Jurkat, Clone E6-1 (cell line): ENCODE measurements around the gene PPP1CA.
"Not testable (repeated sequence)": the region's sequence is repeated elsewhere in the genome, so short reads cannot be mapped to it uniquely, and the experiment has no call there.

Experiments
- DNase-seq: peaks from one replicate; pipeline ENCODE4 v3.0.0-alpha.2; 2011; ENCODE audit warnings: low read depth, low spot score
- H3K4me3 ChIP-seq: 2 replicates; pipeline ENCODE4 v1.5.1; 2011; ENCODE audit warnings: mild to moderate bottlenecking, low read length, control low read depth, moderate library complexity

Gene PPP1CA

GRCh38 chr11:67435727-67436458 lies 34.2 kb upstream of the PPP1CA start:
- DNase-seq: no peak
- peak overlapping the region; percentile 93 for H3K4me3 ChIP-seq

DNA sequence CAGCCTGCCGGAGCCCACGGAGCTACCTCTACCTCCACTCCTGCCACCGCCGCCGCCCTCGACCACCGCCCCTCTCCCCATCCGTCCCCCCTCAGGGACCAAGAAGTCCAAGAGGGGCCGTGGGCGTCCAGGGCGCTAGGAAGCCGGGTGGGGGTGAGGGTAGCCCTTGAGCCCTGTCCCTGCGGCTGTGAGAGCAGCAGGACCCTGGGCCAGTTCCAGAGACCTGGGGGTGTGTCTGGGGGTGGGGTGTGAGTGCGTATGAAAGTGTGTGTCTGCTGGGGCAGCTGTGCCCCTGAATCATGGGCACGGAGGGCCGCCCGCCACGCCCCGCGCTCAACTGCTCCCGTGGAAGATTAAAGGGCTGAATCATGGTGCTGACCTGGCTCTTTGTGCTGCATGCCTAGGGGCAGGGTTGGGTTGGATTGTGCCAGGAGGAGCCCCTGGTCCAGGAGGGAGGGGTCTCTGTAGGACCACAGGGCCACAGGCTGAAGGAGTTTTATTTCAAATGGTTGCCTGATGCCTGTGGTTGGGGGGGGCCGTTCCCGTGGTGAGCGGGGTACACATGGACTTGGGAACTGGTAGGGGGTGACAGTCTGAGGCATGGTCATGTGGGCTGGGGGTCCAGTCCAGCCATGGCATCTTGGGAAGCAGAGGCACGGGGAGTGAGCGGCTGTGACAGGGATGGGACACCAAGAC lies 33.5 kb upstream of the PPP1CA start:
- no peak overlapping the region for H3K4me3 ChIP-seq
- DNase-seq: no peak

GRCh38 chr11:67434395-67434881 lies 32.8 kb upstream of the PPP1CA start:
- no peak for DNase-seq
- no peak overlapping the region for H3K4me3 ChIP-seq

DNA sequence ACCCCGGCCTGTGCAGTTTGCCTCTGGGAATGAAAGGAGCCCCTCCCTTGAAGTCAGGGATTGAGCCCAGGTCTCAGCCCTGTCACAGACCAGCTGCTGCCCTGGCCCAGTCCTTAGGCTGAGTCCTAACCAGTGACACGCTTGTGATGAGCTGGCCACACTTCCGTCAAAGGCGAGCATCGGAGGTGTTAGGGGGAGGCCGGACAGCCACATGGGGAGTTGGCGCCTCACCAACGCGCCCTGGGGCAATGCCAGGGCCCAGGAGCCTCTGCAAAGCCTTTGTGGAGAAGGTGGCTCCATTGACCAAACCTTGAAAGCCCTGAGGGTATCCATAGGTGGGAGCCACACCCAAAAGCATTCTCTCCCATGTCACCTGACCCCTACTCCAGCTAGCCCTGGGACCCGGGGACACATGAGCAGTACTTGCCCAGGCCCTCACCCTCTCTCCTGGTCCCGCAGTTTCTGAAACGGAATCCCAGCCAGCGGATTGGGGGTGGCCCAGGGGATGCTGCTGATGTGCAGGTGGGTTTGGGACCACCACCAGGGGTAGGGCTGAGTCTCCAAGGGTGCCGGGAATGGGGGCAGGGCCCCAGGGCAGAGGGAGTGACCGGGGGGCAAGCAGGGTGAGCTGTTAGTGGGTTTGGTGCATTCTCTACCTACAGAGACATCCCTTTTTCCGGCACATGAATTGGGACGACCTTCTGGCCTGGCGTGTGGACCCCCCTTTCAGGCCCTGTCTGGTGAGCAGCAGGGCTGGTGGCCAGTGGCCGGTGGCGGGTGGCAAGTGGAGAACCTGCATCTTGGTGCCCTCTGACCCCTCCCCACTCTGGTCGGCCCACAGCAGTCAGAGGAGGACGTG lies 32.1 kb upstream of the PPP1CA start:
- H3K4me3 ChIP-seq: no peak overlapping the region
- DNase-seq: no peak

DNA sequence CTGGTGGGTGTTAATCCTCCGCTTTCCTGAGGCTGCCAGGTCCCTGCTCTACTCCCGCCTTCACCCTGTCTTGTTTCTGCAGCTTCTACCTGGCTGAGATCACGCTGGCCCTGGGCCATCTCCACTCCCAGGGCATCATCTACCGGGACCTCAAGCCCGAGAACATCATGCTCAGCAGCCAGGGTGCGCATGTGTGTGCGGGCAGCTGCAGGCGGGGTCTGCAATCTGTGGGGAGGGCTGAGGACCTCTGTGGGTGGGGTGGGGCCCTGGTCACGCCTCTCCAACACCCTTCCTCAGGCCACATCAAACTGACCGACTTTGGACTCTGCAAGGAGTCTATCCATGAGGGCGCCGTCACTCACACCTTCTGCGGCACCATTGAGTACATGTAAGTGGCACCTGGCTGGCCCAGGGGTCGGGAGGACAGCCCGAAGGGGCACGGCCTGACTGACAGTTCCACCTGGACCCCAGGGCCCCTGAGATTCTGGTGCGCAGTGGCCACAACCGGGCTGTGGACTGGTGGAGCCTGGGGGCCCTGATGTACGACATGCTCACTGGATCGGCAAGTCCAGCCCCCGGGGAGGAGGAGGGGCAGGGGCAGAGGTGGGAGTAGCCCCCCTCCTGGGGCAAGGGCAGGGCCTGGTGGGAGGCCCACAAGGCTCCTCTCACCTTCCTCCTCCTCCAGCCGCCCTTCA lies 31.1 kb upstream of the PPP1CA start:
- no peak overlapping the region for H3K4me3 ChIP-seq
- DNase-seq: no peak

DNA sequence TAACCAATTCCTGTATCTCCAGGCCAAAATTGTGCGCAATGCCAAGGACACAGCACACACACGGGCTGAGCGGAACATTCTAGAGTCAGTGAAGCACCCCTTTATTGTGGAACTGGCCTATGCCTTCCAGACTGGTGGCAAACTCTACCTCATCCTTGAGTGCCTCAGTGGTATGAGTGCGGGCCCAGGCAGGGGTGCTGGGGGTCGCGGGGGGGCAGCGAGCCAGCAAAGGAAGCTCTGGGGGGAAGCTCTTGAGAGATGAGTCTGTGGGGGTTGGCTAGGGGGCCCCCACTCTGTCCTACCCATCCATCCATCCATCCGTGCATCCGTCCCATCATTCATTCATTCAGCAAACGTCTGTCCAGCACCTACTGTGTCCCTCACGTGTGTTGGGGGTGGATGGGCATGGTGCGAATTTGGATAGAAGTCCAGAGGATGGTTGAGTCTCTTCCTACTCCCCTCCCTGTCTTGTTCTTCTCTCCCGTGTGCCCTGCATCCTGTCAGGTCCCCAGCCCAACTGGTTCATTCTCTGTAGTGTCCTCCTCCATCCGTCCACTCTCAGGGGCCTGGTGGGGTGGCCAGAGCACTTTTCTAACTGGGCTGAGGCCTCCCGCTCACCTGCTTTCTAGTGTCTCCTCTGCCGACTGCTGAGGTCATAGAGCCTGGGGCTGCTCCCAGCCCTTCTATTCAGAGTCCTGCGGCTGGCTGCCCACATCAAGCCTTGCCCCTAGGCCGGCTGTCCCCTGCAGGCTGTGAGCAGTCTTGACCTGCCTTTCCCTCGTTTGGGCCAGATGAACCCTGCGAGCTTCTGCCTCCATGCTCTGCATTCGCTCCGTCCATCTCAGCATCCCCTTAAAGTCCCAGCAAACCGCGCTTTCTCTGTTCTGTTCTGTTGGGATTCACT lies 29.9 kb upstream of the PPP1CA start:
- H3K4me3 ChIP-seq: no peak overlapping the region
- DNase-seq: no peak

DNA sequence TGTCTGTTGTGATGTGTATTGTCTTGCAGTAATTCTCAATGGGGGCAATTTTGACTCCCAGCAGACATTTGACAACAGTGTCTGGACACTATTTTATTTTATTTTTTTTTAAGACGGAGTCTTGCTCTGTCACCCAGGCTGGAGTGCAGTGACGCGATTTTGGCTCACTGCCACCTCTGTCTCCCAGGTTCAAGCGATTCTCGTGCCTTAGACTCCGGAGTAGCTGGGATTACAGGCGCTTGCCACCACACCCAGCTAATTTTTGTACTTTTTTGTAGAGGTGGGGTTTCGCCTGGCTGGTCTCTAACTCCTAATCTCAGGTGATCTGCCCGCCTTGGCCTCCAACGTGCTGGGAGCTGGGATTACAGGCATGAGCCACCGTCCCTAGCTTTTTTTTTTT lies 28.1 kb upstream of the PPP1CA start:
- no peak overlapping the region for H3K4me3 ChIP-seq
- no peak for DNase-seq

- no peak for DNase-seq
- peak overlapping the region; percentile 100 for H3K4me3 ChIP-seq
Measured at GRCh38 chr11:67429038-67429668, 27.5 kb upstream of the PPP1CA start.

GRCh38 chr11:67428052-67429001 lies 26.7 kb upstream of the PPP1CA start, which contains the start of gene RPS6KB2:
Gene RPS6KB2 (plus strand): TSS chr11:67428494. CDS start chr11:67428546, 52 bp downstream.
- H3K4me3 ChIP-seq: peak within 1 kb of the TSS; percentile 100
- DNase-seq: peak; percentile 97

GRCh38 chr11:67427364-67427859 lies 25.8 kb upstream of the PPP1CA start:
- H3K4me3 ChIP-seq: peak overlapping the region; percentile 100
- DNase-seq: not testable (repeated sequence)

- DNase-seq: no peak
- no peak overlapping the region for H3K4me3 ChIP-seq
Measured at GRCh38 chr11:67423891-67424613, 22.4 kb upstream of the PPP1CA start.

DNA sequence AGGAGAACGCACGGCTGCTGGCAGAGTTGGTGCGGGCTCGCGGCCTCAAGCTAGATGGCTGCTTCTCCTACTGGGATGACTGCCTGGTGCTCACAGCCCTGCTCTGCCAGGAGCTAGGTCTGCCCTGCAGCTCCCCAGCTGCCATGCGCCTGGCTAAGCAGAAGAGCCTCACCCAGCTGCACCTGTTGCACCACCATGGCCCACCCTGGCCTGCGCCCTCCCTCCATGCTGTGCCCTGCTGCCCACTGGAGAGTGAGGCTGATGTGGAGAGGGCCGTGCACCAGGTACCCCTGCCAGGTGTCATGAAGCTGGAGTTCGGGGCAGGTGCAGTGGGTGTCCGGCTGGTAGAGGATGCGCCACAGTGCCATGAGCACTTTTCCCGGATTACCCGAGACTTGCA lies 21.8 kb upstream of the PPP1CA start:
- H3K4me3 ChIP-seq: no peak overlapping the region
- DNase-seq: no peak

DNA sequence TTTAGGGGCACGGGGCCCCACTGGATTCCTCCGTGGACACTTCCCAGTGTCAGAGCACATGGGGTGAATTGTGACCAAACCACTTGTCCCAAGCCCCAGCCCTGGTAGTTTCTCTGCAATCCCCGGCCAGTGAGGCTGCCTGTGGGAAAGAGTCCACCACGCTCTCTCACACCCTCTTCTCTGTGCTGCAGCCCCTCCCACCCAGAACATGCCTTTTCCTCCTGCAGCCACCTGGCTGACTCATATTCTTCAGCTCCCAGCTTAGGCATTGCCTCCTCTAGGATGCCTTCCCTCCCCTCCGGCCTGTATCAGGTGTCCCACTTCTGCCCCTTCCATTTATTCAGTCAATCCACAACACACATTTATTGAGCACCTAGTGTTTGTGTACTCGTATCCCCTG lies 21.2 kb upstream of the PPP1CA start:
- DNase-seq: no peak
- H3K4me3 ChIP-seq: no peak overlapping the region

DNA sequence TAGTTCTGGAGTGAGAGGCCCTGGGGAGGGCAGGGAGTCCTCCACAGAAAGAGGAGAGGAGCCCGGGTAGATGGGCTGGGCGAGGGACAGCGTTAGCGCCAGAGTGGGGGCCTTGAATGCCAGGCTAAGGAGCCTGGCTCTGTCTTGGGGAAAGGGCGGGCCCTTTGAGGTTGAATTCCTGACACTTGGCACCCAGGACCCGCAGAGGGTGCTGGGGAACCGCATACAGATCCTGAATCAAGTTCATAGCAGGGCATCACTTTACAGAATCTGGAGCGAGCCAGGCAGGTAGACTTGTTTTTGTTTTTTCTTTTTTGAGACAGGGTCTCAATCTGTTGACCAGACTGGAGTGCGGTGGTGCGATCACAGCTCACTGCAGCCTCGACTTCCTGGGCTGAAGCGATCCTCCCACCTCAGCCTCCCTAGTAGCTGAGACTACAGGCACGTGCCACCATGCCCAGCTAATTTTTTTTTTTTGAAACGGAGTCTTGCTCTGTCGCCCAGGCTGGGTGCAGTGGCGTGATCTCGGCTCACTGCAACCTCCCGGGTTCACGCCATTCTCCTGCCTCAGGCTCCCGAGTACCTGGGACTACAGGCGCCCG lies 19.9 kb upstream of the PPP1CA start:
- no peak for DNase-seq
- 0 out of 2 replicates have a peak overlapping the region, but pooled peaks have one; percentile 16 for H3K4me3 ChIP-seq

DNA sequence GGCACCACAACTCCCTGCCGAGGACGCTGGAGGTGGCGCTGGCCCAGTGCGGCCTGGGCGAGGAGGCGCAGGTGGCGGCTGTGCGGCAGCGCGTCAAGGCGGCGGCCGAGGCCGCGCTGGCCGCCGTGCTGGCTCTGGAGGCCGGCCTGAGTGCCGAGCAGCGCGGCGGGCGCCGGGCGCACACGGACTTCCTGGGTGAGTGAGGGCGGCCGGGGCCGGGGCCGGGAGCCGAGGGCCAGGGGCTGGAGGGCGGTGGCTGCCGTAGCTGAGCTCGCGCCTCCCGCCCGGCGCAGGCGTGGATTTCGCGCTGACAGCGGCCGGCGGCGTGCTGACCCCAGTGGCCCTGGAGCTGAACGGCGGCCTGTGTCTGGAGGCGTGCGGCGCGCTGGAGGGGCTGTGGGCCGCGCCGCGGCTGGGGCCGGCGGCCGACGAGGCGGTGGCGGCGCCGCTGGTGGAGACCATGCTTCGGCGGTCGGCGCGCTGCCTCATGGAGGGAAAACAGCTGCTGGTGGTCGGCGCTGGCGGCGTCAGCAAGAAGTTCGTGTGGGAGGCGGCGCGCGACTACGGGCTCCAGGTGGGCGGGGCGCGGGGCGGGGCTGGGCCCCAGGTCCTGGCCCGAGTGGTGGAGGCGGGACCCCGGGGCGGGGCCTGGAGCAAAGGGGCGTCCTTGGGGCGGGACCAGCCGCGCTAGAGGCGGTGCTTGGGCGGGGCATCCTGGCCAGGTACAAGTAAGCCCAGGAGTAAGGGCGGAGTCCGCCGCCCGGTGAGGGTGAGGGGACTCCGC lies 19.2 kb upstream of the PPP1CA start:
- H3K4me3 ChIP-seq: peak overlapping the region; percentile 49
- peak; percentile 88 for DNase-seq
